ENCODE measurements around the gene C11orf52. TPM values are rescaled to one million over a fixed set of nuclear protein-coding genes. Genes with fewer than 3 reads are reported as not detected.

Gene C11orf52
- total RNA-seq, 2 donors from 2014 or later, result not detected

Other genes with a start within 250 kb of the C11orf52 start
- gene PPP2R1B, start 152.5 kb upstream of the C11orf52 start, total RNA-seq, result 10 to 100 TPM; 26.4 to 32.0 TPM
- gene ALG9, start 47.3 kb upstream of the C11orf52 start, total RNA-seq, result 10 to 100 TPM; 22.7 to 33.9 TPM
- gene FDXACB1, start 39.7 kb upstream of the C11orf52 start, total RNA-seq, result 1 to 10 TPM; 2.5 to 3.1 TPM
- 10 to 100 TPM; 19.0 to 23.8 TPM for gene CFAP68, start 39.4 kb upstream of the C11orf52 start, total RNA-seq
- gene CRYAB, start 7.1 kb upstream of the C11orf52 start, total RNA-seq, result not detected
- not detected for gene HSPB2, start 6.2 kb upstream of the C11orf52 start, total RNA-seq
- gene DIXDC1, start 18.4 kb downstream of the C11orf52 start, total RNA-seq, result under 1 TPM; 0.42 to 0.96 TPM
- gene DLAT, start 106.5 kb downstream of the C11orf52 start, total RNA-seq, result 10 to 100 TPM; 13.8 to 16.1 TPM
- under 1 TPM in 1 of 2 donors, not detected in 1; 0.23 TPM for gene PIH1D2, start 155.1 kb downstream of the C11orf52 start, total RNA-seq
- 10 to 100 TPM in 1 of 2 donors, 1 to 10 TPM in 1; 9.8 to 12.8 TPM for gene NKAPD1, start 155.4 kb downstream of the C11orf52 start, total RNA-seq
- 10 to 100 TPM; 12.0 to 16.0 TPM for gene TIMM8B, start 167.8 kb downstream of the C11orf52 start, total RNA-seq
- 10 to 100 TPM; 37.7 to 40.8 TPM for gene SDHD, start 168.0 kb downstream of the C11orf52 start, total RNA-seq
- under 1 TPM; 0.57 to 0.94 TPM for gene IL18, start 245.2 kb downstream of the C11orf52 start, total RNA-seq
- under 1 TPM; 0.32 to 0.52 TPM for gene TEX12, start 248.5 kb downstream of the C11orf52 start, total RNA-seq